ENCODE results near the gene ORMDL3. TPM values are rescaled to one million over a fixed set of nuclear protein-coding genes. Genes with fewer than 3 reads are reported as not detected.

ORMDL3 gene
- total and polyA plus RNA-seq, 5 donors, result 37.0 to 46.6 (median 41.0) TPM

DNA sequence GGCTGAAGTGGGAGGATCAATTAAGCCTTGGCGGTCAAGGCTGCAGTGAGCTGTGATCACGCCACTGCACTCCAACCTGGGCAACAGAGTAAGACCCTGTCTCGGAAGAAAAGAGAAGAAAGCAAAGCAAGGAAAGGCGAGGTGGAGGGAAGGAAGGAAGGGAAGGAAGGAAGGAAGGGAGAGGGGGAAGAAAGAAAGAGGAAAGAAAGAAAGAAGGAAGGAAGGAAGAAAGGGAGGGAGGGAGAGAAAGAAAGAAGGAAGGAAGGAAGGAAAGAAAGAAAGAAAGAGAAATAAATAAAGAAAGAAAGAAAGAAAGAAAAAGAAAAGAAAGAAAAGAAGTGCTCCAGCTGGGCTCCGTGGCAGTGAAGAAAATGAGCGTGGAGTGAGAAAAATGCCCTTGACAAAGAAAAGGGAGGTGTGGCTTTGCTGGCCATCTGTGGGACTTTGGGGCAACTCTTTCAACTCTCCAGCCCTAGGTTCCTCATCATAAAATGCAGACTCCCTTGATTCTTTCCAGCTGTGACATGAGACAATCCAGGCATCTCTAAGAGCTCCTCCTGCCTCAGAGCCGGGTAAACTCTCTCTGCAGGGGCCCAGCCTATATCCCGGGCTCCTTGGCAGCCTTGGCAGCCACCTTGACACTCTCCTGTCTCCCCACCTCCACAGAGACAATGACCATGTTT lies 37.8 kb upstream of the ORMDL3 start:
- no peak overlapping the region for H3K4me3 ChIP-seq (ENCODE audit: low read length)
- H3K4me1 ChIP-seq (ENCODE audit: control insufficient read depth, insufficient read depth, low read length), result no peaks in the 10 kb centered on the region
- no peak for ATAC-seq
- DNase-seq, result no peak
- WGBS, result 49% methylated on average over 8 of the region's 8 CpGs
- H3K9me3 ChIP-seq (ENCODE audit: control insufficient read depth, low read length), result no peaks in the 10 kb centered on the region
- no peak overlapping the region for H3K27ac ChIP-seq (ENCODE audit: low read length)
- intact Hi-C loops (cut with DNase I), result loop anchor here in 1 of 4 donors (10.0 kb wide), 1 partner anchor 90 kb away; no protein-coding TSS in a partner anchor
- no peaks in the 10 kb centered on the region for H3K27me3 ChIP-seq (ENCODE audit: control insufficient read depth, insufficient read depth)

DNA sequence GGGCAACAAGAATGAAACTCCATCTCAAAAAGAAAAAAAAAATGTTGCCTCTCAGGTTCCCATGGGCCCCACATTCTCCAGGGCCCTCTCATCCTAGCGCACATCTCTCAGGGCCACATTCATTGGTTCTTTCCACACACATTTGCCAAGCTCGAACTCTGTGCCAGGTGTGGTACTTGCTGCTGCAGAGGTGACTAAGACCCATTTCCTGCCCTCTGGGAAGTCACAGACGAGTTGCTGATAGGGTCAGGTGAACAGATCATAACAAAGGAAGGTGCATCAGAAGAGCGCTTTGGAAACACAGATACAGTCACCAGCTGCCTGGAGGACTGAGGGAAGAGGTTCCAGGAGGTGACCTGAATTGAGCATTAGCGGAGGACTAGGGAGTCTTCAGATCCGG lies 36.4 kb upstream of the ORMDL3 start:
- Histone ChIP-seq H3K4me3 (ENCODE audit: low read length) (no peak overlapping the region), H3K27ac (ENCODE audit: low read length) (no peak overlapping the region), H3K4me1 (ENCODE audit: control insufficient read depth, insufficient read depth, low read length) (no peaks in the 10 kb centered on the region), H3K27me3 (ENCODE audit: control insufficient read depth, insufficient read depth) (no peaks in the 10 kb centered on the region), H3K9me3 (ENCODE audit: control insufficient read depth, low read length) (no peaks in the 10 kb centered on the region)
- ATAC-seq, result no peak
- DNase-seq, result peak in 1 of 3 donors; percentile 3
- WGBS, result 73% methylated on average over 6 of the region's 6 CpGs
- intact Hi-C loops (cut with DNase I), result loop anchor here in 1 of 4 donors (10.0 kb wide), 1 partner anchor 89 kb away; no protein-coding TSS in a partner anchor

DNA sequence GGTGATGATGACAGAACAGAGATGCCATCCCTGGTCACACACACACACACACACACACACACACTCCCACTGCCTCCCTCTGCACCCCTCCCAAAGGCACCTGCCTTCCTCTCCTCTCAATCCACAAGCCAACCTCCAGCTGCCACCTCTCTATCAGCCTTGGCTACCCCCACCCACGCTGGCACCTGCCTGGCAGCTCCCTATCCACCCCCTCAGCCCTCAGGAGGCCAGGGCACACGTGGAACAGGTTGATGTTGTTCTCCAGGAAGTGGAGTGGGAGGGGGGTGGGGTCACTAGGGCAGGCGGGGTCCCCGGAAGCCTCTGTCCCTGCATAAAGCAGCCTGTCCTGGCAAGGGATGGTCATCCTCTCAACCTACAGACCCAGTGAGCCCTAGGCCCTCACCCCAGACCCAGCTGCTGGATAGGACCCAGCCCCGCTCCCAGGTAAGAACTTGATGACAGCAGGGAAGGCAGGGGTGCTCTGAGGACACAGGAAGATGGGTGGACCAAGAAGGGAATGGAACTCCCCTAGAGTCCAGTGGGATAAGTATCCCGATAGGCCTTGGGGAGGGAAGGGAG lies 35.3 kb upstream of the ORMDL3 start, which contains the start of gene GSDMA:
TSS of gene GSDMA (plus strand) at position 363 of the 579 bp plus-strand sequence. CDS start 2,684 bp downstream, outside the sequence.
- WGBS, result 62% methylated on average over 6 of the region's 6 CpGs

DNA sequence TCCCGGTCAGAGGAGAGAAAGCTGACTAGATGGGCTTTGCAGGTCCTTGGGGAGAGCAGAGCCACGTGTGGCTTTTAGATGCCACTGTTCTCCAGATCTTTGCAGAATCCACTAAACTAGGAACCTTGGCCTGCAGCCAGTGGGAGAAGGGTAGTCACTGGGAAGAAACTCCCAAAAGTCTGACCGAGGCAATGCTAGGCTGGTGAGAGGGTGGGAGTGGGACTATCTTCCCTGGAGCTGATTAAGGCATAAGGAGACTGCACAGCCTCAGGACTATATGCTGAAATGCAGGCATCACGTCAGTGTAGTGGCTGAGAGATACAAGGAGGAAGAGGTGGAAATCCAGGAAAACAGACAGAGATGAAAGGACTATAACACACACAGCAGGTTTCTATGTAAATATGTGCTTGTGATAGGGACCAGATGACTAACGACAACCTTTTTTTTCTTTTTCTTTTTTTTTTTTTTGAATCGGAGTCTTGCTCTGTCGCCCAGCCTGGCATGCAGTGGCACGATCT lies 33.2 kb upstream of the ORMDL3 start:
- Histone ChIP-seq H3K27me3 (ENCODE audit: control insufficient read depth, insufficient read depth) (no peaks in the 10 kb centered on the region), H3K27ac (ENCODE audit: low read length) (no peak overlapping the region), H3K4me1 (ENCODE audit: control insufficient read depth, insufficient read depth, low read length) (no peaks in the 10 kb centered on the region), H3K4me3 (ENCODE audit: low read length) (no peak overlapping the region), H3K9me3 (ENCODE audit: control insufficient read depth, low read length) (no peaks in the 10 kb centered on the region)
- no peak for ATAC-seq
- DNase-seq, result no peak
- 54% methylated on average over 8 of the region's 8 CpGs for WGBS
- intact Hi-C loops (cut with DNase I), result loop anchor here in 1 of 4 donors (10.0 kb wide), 1 partner anchor 86 kb away; no protein-coding TSS in a partner anchor

More for the DNA sequence above, 35.3 kb upstream of the ORMDL3 start, which contains the start of gene GSDMA:
- no peak for ATAC-seq
- no peak for DNase-seq
- H3K27me3 ChIP-seq (ENCODE audit: control insufficient read depth, insufficient read depth), result no peaks in the 10 kb centered on the region
- intact Hi-C loops (cut with DNase I), result loop anchor here in 1 of 4 donors (10.0 kb wide), 1 partner anchor 88 kb away; no protein-coding TSS in a partner anchor
- no peaks in the 10 kb centered on the region for H3K4me1 ChIP-seq (ENCODE audit: control insufficient read depth, insufficient read depth, low read length)
- H3K9me3 ChIP-seq (ENCODE audit: control insufficient read depth, low read length), result no peaks in the 10 kb centered on the region
- H3K27ac ChIP-seq (ENCODE audit: low read length), result no peak within 1 kb of the TSS
- H3K4me3 ChIP-seq (ENCODE audit: low read length), result no peak within 1 kb of the TSS

DNA sequence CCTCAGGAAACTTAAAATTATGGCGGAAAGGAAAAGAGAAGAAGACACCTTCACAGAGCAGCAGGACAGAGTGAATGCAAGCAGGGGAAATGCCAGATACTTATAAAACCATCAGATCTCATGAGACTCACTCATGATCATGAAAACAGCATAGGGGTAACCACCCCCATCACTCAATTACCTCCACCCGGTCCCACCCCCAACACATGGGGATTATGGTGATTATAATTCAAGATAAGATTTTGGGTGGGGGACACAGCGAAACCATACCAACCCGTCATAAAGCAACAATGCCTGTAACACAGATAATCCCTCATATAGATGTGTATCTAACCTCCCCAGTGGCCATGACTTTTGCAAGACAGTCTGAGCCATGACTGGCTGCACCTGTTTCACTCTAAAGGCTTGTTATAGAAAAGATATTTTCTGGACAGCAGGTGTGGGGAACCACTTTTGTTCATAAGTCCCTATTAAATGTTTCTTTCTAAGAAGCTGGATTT lies 28.4 kb upstream of the ORMDL3 start:
- Histone ChIP-seq H3K4me3 (ENCODE audit: low read length) (no peak overlapping the region), H3K4me1 (ENCODE audit: control insufficient read depth, insufficient read depth, low read length) (no peaks in the 10 kb centered on the region), H3K27ac (ENCODE audit: low read length) (no peak overlapping the region), H3K9me3 (ENCODE audit: control insufficient read depth, low read length) (no peaks in the 10 kb centered on the region), H3K27me3 (ENCODE audit: control insufficient read depth, insufficient read depth) (no peaks in the 10 kb centered on the region)
- intact Hi-C loops (cut with DNase I), result loop anchor here in 1 of 4 donors (10.0 kb wide), 1 partner anchor 59 kb away; the partner anchor contains the start of gene CSF3
- ATAC-seq, result no peak
- 81% methylated on average over 4 of the region's 4 CpGs for WGBS
- DNase-seq, result no peak

DNA sequence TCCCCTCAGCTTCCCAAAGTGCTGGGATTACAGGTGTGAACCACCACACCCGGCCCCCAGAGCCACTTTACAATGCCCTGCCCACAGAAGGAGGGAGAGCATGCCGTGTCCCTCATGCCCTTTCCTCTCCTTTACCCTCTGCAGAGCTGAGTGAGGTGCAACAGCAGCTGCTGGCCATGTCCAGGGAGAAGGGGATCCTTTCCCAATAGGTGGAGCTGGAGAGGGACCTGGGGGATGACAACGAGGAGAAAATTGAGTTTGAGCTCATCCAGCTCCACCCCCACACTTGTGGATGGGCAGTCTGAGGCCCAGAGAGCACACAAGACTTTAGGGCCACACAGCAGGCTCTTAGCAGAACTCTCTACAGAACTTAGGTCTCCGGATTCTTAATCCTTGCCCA lies 27.5 kb upstream of the ORMDL3 start:
- WGBS, result 62% methylated on average over 4 of the region's 4 CpGs
- Histone ChIP-seq H3K4me1 (ENCODE audit: control insufficient read depth, insufficient read depth, low read length) (no peaks in the 10 kb centered on the region), H3K27me3 (ENCODE audit: control insufficient read depth, insufficient read depth) (no peaks in the 10 kb centered on the region), H3K4me3 (ENCODE audit: low read length) (no peak overlapping the region), H3K27ac (ENCODE audit: low read length) (no peak overlapping the region), H3K9me3 (ENCODE audit: control insufficient read depth, low read length) (no peaks in the 10 kb centered on the region)
- intact Hi-C loops (cut with DNase I), result loop anchor here in 1 of 4 donors (10.0 kb wide), 1 partner anchor 60 kb away; the partner anchor contains the start of gene CSF3
- ATAC-seq (no peak), DNase-seq (no peak)

DNA sequence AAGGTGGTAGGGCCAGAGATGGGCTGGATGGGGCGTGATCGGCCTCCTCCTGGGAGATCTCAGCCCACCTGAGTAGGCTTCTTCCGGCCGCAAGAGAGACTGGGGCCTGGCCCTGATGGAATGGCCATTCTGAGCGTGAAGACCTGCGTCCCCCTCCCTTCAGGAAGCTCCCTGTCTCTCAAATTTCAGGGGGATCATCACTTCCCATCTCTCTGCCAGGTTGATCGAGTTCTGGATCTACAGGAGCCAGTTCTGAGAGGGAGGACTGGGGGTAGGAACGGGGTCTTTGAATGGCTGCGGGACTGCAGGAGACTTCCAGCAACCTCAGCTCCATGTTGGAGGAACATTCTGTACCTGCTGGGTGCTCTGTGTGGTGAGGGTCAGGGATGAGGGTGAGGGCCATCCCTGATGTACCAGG lies 26.1 kb upstream of the ORMDL3 start:
- ATAC-seq, result no peak
- 36% methylated on average over 9 of the region's 9 CpGs for WGBS
- intact Hi-C loops (cut with DNase I), result loop anchor here in 1 of 4 donors (10.0 kb wide), 1 partner anchor 61 kb away; the partner anchor contains the start of gene CSF3

DNA sequence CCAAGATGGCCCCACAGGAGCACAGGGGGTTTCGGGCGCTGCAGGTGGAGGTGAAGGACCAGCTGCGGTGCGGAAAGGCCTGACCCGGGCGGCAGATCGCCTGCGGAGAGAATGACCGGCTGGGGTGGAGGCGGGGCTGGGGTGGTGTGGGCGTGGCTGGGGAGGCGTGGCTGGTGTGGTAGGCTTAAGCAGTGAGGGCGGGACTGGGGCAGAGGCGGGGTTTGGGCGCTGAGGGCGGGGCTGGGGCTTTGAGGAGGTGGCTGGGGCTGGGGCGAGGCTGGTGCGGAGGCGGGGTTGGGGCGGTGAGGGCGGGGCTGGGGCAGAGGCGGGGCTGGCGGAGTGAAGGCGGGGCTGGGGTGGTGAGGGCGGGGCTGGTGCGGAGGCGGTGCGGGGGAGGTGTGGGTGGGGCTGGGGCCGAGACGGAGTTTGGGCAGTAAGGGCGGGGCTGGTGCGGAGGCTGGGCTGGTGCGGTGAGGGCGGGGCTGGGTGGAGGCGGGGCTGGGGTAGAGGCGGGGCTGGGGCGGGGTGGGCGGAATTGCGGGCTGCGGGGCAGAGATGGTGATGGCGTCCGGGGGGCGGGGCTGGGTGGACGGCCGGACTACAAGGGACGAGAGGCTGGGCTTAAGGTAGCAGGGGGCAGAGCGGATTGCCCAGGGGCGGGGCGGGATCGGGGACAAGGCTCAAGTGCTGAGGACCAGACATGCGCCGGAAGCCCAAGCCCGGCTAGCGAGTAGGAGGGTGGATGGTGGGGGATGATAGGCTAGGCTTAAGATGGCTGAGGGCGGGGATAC lies 25.5 kb upstream of the ORMDL3 start:
- intact Hi-C loops (cut with DNase I), result loop anchor here in 1 of 4 donors (10.0 kb wide), 1 partner anchor 62 kb away; the partner anchor contains the start of gene CSF3

More for the DNA sequence above, 26.1 kb upstream of the ORMDL3 start:
- DNase-seq, result no peak
- Histone ChIP-seq H3K27ac (ENCODE audit: low read length) (peak overlapping the region; percentile 1), H3K4me3 (ENCODE audit: low read length) (peak overlapping the region; percentile 11), H3K4me1 (ENCODE audit: control insufficient read depth, insufficient read depth, low read length) (no peaks in the 10 kb centered on the region), H3K27me3 (ENCODE audit: control insufficient read depth, insufficient read depth) (no peaks in the 10 kb centered on the region), H3K9me3 (ENCODE audit: control insufficient read depth, low read length) (no peaks in the 10 kb centered on the region)

DNA sequence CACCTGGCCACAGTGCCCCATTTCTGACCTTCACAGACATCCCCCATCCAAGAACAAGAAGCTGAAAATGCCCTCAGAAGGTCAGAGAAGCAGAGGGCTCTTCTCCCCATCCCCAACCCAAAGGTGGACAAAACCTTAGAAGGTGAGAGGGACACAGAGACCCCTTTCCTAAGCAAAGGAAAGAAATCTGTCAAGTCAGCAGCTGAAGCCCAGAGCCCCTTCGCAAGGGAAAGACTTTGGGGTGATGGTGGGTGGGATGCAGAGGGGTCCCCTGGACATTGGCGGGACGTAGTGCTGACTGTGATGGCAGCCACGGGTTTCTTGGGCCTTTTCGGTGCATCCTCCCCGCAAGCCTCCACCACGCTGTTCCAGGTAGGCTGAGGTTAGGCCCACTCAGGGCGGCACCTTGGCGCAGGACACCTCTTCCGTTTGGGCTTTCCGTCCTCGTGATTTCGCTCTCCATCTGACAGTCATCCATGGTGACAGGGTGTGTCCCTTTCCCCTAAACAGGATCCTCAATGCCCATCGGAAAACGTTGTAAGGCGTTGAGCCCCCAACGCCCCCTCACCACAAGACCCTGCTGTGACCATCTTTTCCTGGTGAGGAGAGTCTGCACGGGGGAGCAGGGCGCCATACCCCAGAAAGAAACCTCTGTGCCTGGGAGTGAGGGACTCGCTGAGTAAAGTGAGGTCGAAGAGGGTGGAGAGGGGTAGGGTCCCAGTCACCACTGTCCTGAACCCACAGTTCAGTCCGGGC lies 24.7 kb upstream of the ORMDL3 start:
- H3K27ac ChIP-seq (ENCODE audit: low read length), result no peak overlapping the region
- ATAC-seq (peak in 1 of 2 donors; percentile 0), DNase-seq (peak; percentile 39 to 69 (median 63))
- no peaks in the 10 kb centered on the region for H3K4me1 ChIP-seq (ENCODE audit: control insufficient read depth, insufficient read depth, low read length)
- H3K27me3 ChIP-seq (ENCODE audit: control insufficient read depth, insufficient read depth), result no peaks in the 10 kb centered on the region
- intact Hi-C loops (cut with DNase I), result loop anchor here in 1 of 4 donors (10.0 kb wide), 1 partner anchor 63 kb away; the partner anchor contains the start of gene CSF3
- no peak overlapping the region for H3K4me3 ChIP-seq (ENCODE audit: low read length)
- whole genome bisulfite sequencing, result 61% methylated on average over 22 of the region's 22 CpGs
- no peaks in the 10 kb centered on the region for H3K9me3 ChIP-seq (ENCODE audit: control insufficient read depth, low read length)

More for the DNA sequence above, 25.5 kb upstream of the ORMDL3 start:
- peak; percentile 96 for ATAC-seq
- Histone ChIP-seq H3K9me3 (ENCODE audit: control insufficient read depth, low read length) (no peaks in the 10 kb centered on the region), H3K4me1 (ENCODE audit: control insufficient read depth, insufficient read depth, low read length) (no peaks in the 10 kb centered on the region), H3K4me3 (ENCODE audit: low read length) (peak overlapping the region; percentile 11), H3K27me3 (ENCODE audit: control insufficient read depth, insufficient read depth) (no peaks in the 10 kb centered on the region), H3K27ac (ENCODE audit: low read length) (peak overlapping the region; percentile 1)
- under 1% methylated on average over 55 of the region's 55 CpGs for WGBS
- peak; percentile 98 to 99 (median 99) for DNase-seq
